PC-3 (cell line): ENCODE measurements around the gene TEX2. TPM values are rescaled to one million over a fixed set of nuclear protein-coding genes. Genes with fewer than 3 reads are reported as not detected.
A peak's percentile ranks its signal among the peaks of the same experiment; 100 is the strongest.

Source experiments
- ATAC-seq: fragments of 200-7000 bp; cut with Tn5 transposase; 2 replicates; pipeline ENCODE4 v1.9.1; 2020; ENCODE audit warnings: mild to moderate bottlenecking, moderate library complexity
- BruUV-seq: library from RNA; stranded (reverse); fragments of 400-500 nt; replicated peaks from 2 replicates; lab custom pipeline; 2021; lab: Mats Ljungman, UMichigan
- CTCF ChIA-PET: fragments of 300-600 bp; sonication (Branson Sonifier 250); formaldehyde crosslinking; loops from one replicate; lab custom pipeline; 2022; ENCODE audit warnings: antibody characterized with exemption; lab: Charles Lee
- POLR2A ChIA-PET: fragments of 300-600 bp; sonication (Branson Sonifier 250); formaldehyde crosslinking; loops from one replicate; lab custom pipeline; 2022; ENCODE audit warnings: antibody characterized with exemption; ENCODE audit not compliant: unreplicated experiment; lab: Charles Lee
- DNase-seq: peaks from one replicate; pipeline ENCODE4 v3.0.0-alpha.2; 2015
- H2AFZ ChIP-seq: fragments of 300-600 bp; sonication (generic); 2 replicates; pipeline ENCODE4 v1.6.0; 2016; ENCODE audit warnings: antibody characterized with exemption, low read length
- H3F3A ChIP-seq: fragments of 300-600 bp; sonication (generic); one replicate; pipeline ENCODE4 v1.6.0; 2017; ENCODE audit warnings: antibody characterized with exemption, low read length, control low read depth, mild to moderate bottlenecking; ENCODE audit not compliant: unreplicated experiment
- H3K27ac ChIP-seq: fragments of 300-600 bp; sonication (generic); 2 replicates; pipeline ENCODE4 v1.5.1; 2016; ENCODE audit warnings: mild to moderate bottlenecking, low read length
- H3K27me3 ChIP-seq: fragments of 300-600 bp; sonication (generic); 2 replicates; pipeline ENCODE4 v1.6.1; 2016; ENCODE audit warnings: low read length, mixed read lengths
- H3K36me3 ChIP-seq: fragments of 300-600 bp; sonication (generic); 2 replicates; pipeline ENCODE4 v1.6.1; 2016; ENCODE audit warnings: low read depth, mixed run types, low read length, mixed read lengths
- H3K4me1 ChIP-seq: fragments of 300-600 bp; sonication (generic); 2 replicates; pipeline ENCODE4 v1.5.1; 2016; ENCODE audit warnings: low read length; ENCODE audit not compliant: insufficient read depth
- H3K4me2 ChIP-seq: fragments of 300-600 bp; sonication (generic); 2 replicates; pipeline ENCODE4 v1.6.0; 2016; ENCODE audit warnings: low read length
- H3K4me3 ChIP-seq: fragments of 300-600 bp; sonication (generic); 2 replicates; pipeline ENCODE4 v1.5.1; 2016; ENCODE audit warnings: mild to moderate bottlenecking, low read length, mixed read lengths
- H3K79me2 ChIP-seq: fragments of 300-600 bp; sonication (generic); 2 replicates; pipeline ENCODE4 v1.6.1; 2017; ENCODE audit warnings: low read length, mixed read lengths
- H3K9ac ChIP-seq: fragments of 300-600 bp; sonication (generic); 2 replicates; pipeline ENCODE4 v1.6.0; 2016; ENCODE audit warnings: mild to moderate bottlenecking, low read length
- H3K9me2 ChIP-seq: fragments of 300-600 bp; sonication (generic); replicated peaks from 2 replicates; pipeline ENCODE4 v1.6.1; 2016; ENCODE audit warnings: mixed run types, low read length, mixed read lengths
- H3K9me3 ChIP-seq: fragments of 300-600 bp; sonication (generic); 2 replicates; pipeline ENCODE4 v1.6.1; 2016; ENCODE audit warnings: low read length, mixed read lengths
- H4K20me1 ChIP-seq: fragments of 300-600 bp; sonication (generic); 2 replicates; pipeline ENCODE4 v1.6.1; 2016; ENCODE audit warnings: low read length, mixed read lengths
- EZH2 ChIP-seq: fragments of 300-600 bp; sonication (generic); IDR thresholded peaks from one replicate; pipeline ENCODE4 v1.6.1; 2017; ENCODE audit warnings: antibody characterized with exemption, mild to moderate bottlenecking, low read length; ENCODE audit not compliant: unreplicated experiment
- EZH2phosphoT487 ChIP-seq: fragments of 300-600 bp; sonication (generic); IDR thresholded peaks from 2 replicates; pipeline ENCODE4 v1.6.1; 2018; ENCODE audit warnings: mild to moderate bottlenecking, antibody characterized with exemption, low read length, borderline replicate concordance
- intact Hi-C: fragments of 100-400 bp; cut with micrococcal nuclease; formaldehyde crosslinking; loops from 2 replicates; pipeline ENCODE4 v1.9.0; 2023
- total RNA-seq: library from RNA; depleted of rRNA; stranded (reverse); fragments of >200 nt; gene quantifications from 2 replicates; pipeline ENCODE4 v1.2.3, GENCODE V29; 2014
- TF ChIP-seq, protein P1 (sequence below): fragments of 300-600 bp; sonication (generic); conservative IDR thresholded peaks from 2 replicates; pipeline ENCODE4 v1.5.1; 2017; ENCODE audit warnings: antibody characterized with exemption, low read depth, mild to moderate bottlenecking, low read length

Gene TEX2
- total RNA-seq, 1 experiment from 2014 or later: 44.2 TPM

DNA sequence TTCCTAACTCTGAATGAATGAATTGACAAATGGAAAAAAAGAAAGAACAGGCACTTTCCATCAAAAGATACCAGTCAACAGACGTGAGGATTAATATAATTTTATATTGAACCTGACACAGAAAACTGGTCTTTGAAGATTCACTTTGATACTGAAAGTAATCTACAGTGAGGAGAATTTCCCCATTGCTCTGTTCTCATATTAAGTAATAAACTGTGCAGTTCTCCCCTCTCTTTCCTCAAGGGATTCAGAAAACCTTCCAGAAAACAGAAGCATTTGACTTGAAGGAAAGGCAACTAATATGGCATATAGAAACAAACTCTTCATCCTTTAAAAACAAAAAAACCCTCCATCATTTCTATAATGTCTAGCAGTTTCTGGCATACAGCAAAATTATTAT is 2.2 kb downstream of the TEX2 start:
- intact Hi-C loops: loop anchor here (5.0 kb wide), 2 partner anchors 59 to 114 kb away; no protein-coding TSS in a partner anchor
- Histone ChIP-seq H3K9me2 (no peaks in the 10 kb centered on the region), H3K9me3 (no peaks in the 10 kb centered on the region), H3K36me3 (no peaks in the 10 kb centered on the region), H3F3A (no peaks in the 10 kb centered on the region), H2AFZ (no peak overlapping the region), H3K4me3 (no peak overlapping the region), H3K9ac (no peak overlapping the region), H3K79me2 (peaks cover 70% of the 10 kb centered on the region), H3K4me1 (peaks cover 28% of the 10 kb centered on the region), H4K20me1 (0 out of 2 replicates have a peak, but pooled peaks cover 4% of the 10 kb centered on the region), H3K27ac (no peak overlapping the region), H3K27me3 (no peaks in the 10 kb centered on the region), H3K4me2 (peak overlapping the region; percentile 89)
- TF ChIP-seq, protein P1, sequence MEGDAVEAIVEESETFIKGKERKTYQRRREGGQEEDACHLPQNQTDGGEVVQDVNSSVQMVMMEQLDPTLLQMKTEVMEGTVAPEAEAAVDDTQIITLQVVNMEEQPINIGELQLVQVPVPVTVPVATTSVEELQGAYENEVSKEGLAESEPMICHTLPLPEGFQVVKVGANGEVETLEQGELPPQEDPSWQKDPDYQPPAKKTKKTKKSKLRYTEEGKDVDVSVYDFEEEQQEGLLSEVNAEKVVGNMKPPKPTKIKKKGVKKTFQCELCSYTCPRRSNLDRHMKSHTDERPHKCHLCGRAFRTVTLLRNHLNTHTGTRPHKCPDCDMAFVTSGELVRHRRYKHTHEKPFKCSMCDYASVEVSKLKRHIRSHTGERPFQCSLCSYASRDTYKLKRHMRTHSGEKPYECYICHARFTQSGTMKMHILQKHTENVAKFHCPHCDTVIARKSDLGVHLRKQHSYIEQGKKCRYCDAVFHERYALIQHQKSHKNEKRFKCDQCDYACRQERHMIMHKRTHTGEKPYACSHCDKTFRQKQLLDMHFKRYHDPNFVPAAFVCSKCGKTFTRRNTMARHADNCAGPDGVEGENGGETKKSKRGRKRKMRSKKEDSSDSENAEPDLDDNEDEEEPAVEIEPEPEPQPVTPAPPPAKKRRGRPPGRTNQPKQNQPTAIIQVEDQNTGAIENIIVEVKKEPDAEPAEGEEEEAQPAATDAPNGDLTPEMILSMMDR: no peak
- TF ChIP-seq EZH2 (no peak), EZH2phosphoT487 (no peak)
- ChIA-PET CTCF (no interaction called here), POLR2A (no interaction called here)
- BruUV-seq: no TSS peak
- no peak for ATAC-seq
- no peak for DNase-seq

DNA sequence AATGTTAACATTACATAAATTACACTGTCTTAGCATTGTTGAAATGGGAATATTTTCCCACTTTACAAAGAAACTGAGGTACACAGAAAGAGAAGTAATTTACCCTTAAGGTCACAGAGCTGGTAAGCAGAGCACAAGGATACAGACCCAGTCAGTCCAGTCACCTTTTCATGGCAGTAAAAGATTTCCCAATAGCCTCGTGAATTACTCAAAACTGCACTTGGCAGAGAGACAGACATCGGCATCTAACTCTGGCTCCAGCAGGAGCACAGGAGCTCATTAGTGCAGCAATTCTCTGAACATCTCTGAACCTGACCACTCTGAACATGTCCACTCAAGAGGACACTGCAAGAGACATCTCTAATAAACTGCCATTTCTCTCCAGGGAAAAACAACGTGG is 3.1 kb downstream of the TEX2 start:
- ATAC-seq (no peak), DNase-seq (peak; percentile 78)
- Histone ChIP-seq H3F3A (no peaks in the 10 kb centered on the region), H3K27ac (no peak overlapping the region), H3K4me2 (peak overlapping the region; percentile 89), H3K9ac (no peak overlapping the region), H2AFZ (no peak overlapping the region), H4K20me1 (0 out of 2 replicates have a peak, but pooled peaks cover 4% of the 10 kb centered on the region), H3K4me3 (no peak overlapping the region), H3K79me2 (peaks cover 79% of the 10 kb centered on the region), H3K36me3 (no peaks in the 10 kb centered on the region), H3K9me2 (no peaks in the 10 kb centered on the region), H3K4me1 (peaks cover 28% of the 10 kb centered on the region), H3K9me3 (no peaks in the 10 kb centered on the region), H3K27me3 (no peaks in the 10 kb centered on the region)
- no TSS peak for BruUV-seq
- intact Hi-C loops: loop anchor here (5.0 kb wide), 2 partner anchors 58 to 113 kb away; no protein-coding TSS in a partner anchor
- ChIA-PET CTCF (no interaction called here), POLR2A (no interaction called here)
- TF ChIP-seq EZH2 (no peak), EZH2phosphoT487 (no peak)
- TF ChIP-seq, protein P1: no peak

DNA sequence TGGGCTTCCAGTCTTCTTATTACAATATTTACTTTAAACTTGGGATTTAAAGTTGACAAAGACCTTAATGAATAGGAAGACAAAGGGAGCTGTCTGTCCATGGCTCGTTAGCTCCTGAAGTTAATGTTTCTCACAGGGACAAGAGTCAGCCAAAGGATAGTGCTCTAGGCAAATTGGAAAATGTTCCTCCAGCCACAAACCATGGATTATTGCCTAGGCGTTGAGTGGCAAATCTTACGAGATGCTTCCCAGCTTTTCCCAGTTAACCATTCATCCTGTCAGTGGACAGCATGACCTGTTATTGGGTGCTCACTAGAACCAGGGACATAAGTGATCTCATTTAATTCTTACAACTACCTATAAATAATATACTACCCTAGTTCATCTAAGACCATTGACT is 3.6 kb downstream of the TEX2 start:
- H3K27me3 ChIP-seq: no peaks in the 10 kb centered on the region
- no peaks in the 10 kb centered on the region for H3F3A ChIP-seq
- no peaks in the 10 kb centered on the region for H3K36me3 ChIP-seq
- ATAC-seq: no peak
- intact Hi-C loops: no loop called here
- no peaks in the 10 kb centered on the region for H3K9me3 ChIP-seq
- no peak overlapping the region for H3K27ac ChIP-seq
- TF ChIP-seq, protein P1: no peak
- TF ChIP-seq EZH2 (no peak), EZH2phosphoT487 (no peak)
- ChIA-PET POLR2A (no interaction called here), CTCF (no interaction called here)
- H3K9me2 ChIP-seq: no peaks in the 10 kb centered on the region
- H3K4me2 ChIP-seq: peak overlapping the region; percentile 89; the same call in 1 of the 2 replicates
- H3K4me1 ChIP-seq: peaks cover 33% of the 10 kb centered on the region
- DNase-seq: no peak
- BruUV-seq: no TSS peak
- H3K79me2 ChIP-seq: peaks cover 84% of the 10 kb centered on the region
- no peak overlapping the region for H2AFZ ChIP-seq
- H4K20me1 ChIP-seq: 0 out of 2 replicates have a peak, but pooled peaks cover 4% of the 10 kb centered on the region
- H3K9ac ChIP-seq: no peak overlapping the region
- no peak overlapping the region for H3K4me3 ChIP-seq
